RKO (cell line): ENCODE measurements around the gene PIK3CG.
"Not testable (repeated sequence)": the region's sequence is repeated elsewhere in the genome, so short reads cannot be mapped to it uniquely, and the experiment has no call there.

Experiments
- DNase-seq: peaks from one replicate; pipeline ENCODE4 v3.0.0-alpha.2; 2016; ENCODE audit warnings: low spot score

Gene PIK3CG

GRCh38 chr7:106887421-106887820, 22.3 kb downstream of the PIK3CG start:
- DNase-seq: no peak

DNA sequence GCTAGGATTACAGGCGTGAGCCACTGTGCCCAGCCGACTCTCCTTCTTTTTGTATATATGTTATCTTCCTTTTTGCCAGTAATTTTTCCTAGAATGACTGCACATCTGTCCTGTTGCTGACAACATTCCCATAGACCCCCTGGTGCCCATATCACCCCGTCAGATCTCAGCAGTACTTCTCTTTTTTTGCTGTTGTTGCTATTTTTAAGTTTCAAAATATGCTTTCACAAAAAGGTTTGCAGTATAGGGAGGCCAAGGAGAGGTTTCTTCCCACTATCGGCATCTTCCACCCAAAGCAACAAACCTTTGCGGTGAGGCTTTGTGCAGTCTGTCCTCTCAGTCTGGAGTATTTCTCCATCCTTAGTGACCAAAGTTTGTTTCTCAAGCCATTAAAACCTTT, 23.1 kb downstream of the PIK3CG start:
- no peak for DNase-seq

DNA sequence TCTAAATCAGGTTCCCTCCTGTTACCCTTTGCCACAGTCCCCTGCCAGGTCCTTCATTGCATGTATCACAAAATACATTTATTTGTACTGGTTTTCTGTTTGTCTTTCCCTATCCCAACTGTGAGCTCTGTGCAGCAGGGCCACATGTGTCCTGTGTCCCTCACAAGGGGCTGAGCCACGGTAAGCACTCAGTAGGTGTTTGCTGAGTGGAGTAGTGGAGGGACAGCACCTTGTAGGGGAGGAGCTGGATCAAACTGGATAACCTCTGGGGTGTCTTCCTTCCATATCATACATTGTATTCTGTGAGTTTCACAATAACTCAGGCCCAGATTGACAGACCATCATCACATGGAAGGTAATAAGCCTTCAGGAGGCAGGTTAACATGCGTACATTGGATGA, 25.9 kb downstream of the PIK3CG start:
- no peak for DNase-seq

- no peak for DNase-seq
Measured at GRCh38 chr7:106891548-106892410, 26.7 kb downstream of the PIK3CG start.

DNA sequence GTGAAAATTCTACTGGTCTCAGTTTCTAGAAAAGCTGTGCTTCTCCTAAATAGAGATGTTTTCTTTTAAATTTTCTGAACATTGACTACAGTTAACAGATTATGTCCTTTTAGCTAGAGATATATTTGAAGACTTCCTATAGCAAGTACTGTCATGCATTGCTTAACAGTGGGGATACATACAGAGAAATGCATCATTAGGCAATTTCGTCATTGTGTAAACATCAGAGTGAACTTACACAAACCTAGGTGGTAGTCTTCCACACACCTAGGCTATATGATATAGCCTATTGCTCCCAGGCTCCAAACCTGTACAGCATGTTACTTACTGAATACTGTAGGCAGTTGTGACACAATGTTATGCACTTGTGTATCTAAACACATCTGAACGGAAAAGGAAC, 28.5 kb downstream of the PIK3CG start:
- DNase-seq: no peak

DNA sequence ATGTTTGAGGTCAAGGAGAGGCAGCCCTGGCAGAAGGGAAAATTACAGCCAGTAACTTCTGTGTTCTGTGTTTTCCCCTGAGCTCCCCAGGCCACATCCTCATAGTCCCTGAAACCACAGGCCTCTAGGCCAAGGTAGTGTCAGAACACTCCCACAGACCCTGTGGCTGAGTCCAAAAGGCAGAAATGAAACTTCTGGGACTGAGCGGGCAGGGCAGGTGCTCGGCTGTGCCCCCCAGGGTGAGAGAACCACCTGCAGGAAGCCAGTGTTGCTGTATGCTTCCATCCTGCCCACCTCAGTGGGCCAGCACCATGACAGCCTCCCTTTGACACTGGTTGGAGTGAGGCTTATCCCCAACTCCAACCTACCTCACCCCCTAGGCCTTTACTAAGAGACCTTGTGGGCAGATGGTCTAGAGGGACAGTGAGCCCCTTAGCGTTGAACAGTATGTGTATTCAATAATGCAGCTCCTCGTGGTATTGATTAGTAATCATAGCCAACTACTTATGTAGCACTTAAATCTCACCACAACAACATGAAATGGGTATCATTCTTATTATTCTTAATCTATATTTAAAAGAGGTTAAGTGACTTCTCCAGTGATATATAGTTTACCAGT, 30.3 kb downstream of the PIK3CG start:
- no peak for DNase-seq

GRCh38 chr7:106896231-106896630, 31.1 kb downstream of the PIK3CG start:
- no peak for DNase-seq

GRCh38 chr7:106897553-106897952, 32.5 kb downstream of the PIK3CG start:
- DNase-seq: not testable (repeated sequence)

GRCh38 chr7:106898967-106899366, 33.9 kb downstream of the PIK3CG start:
- not testable (repeated sequence) for DNase-seq

GRCh38 chr7:106901828-106902441, 36.9 kb downstream of the PIK3CG start:
- DNase-seq: no peak

GRCh38 chr7:106905734-106906133, 40.7 kb downstream of the PIK3CG start:
- DNase-seq: no peak

DNA sequence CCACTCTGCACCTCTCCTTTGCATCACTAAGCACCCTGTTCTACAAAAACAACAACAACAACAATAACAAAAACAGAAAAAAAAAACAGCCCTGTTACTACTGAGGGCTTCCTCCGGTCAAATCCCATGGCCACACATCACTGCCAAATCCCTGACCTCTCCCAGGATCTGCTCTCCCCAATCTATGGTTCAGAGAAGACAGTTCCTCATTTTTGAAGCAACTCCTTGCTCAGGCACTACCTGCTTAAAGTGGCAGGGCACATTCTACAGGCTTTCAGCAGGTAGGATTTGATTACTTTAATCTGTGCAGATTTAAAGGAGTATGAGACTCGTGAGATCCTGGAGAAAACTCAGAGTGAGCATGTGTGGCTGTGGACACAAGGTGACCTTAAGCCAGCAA, 46.9 kb downstream of the PIK3CG start:
- no peak for DNase-seq

DNA sequence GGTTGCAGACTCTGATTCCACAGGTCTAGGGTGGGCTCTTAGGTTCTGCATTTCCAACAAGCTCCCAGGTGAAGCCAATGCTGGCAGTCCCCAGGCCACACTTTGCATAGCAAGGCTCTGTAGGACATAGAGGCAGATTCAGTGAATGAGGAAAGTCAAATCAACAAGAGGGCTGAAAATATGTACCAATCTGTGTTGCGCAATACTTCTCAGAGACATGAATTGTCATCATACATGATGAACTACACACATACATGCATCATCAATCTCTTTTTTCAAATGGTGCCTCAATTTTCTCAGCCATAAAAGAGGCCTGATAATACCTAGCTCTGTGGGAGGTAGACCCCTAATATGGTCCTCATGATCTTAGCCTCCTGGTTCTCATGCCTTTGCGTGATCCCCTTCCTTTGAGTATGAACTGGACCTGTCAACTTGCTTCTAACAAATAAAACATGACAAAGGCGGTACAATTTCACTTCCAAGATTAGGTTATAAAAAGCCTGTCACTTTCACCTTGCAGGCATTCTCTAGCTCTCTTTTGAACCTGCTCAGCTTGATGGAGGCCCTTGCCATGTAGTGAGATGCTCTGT, 49.0 kb downstream of the PIK3CG start:
- no peak for DNase-seq

DNA sequence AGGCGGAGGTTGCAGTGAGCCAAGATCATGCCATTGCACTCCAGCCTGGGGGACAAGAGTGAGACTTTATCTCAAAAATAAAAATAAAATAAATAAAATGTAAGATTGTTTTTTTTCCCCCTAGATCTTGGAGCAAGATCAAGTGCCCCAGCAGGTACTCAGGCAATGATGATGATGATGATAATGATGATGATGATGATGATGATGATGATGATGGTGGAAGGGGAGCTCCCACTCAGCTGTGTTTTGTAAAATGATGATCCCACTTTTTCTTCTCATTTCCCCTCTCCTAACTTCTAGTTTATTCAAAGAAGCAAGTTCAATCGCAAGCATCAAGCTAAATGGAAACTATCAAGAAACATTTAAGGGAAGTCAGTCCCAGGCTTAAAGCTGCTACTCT, 50.3 kb downstream of the PIK3CG start:
- DNase-seq: no peak

GRCh38 chr7:106915873-106916272, 50.8 kb downstream of the PIK3CG start:
- DNase-seq: no peak

DNA sequence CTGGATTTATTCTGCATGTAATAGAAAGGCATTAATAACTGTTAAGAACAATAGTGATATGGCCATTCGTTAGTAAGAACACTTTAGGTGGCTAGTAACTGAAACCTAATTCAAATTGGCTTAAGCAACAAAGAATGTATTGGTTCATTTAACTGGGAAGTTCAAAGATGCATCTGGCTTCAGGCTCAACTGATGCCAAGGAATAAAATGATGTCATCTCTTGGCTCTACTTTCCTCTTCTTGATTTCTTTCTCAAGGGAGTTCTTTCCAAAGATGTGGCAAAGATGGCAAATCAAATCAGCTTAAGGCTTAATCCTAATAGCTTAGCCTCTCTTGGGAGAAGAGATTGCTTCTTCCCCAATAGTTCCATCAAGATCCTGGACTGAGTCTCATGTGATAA, 51.6 kb downstream of the PIK3CG start:
- DNase-seq: no peak

- DNase-seq: no peak
Measured at GRCh38 chr7:106918991-106919390, 53.9 kb downstream of the PIK3CG start.

DNA sequence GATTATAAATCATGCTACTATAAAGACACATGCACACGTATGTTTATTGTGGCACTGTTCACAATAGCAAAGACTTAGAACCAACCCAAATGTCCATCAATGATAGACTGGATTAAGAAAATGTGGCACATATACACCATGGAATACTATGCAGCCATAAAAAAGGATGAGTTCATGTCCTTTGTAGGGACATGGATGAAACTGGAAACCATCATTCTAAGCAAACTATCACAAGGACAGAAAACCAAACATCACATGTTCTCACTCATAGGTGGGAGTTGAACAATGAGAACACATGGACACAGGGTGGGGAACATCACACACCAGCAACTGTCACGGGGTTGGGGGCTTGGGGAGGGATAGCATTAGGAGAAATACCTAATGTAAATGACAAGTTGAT, 59.4 kb downstream of the PIK3CG start:
- DNase-seq: not testable (repeated sequence)

- no peak for DNase-seq
Measured at GRCh38 chr7:106926892-106927291, 61.8 kb downstream of the PIK3CG start.

GRCh38 chr7:106927536-106927935, 62.5 kb downstream of the PIK3CG start:
- no peak for DNase-seq

DNA sequence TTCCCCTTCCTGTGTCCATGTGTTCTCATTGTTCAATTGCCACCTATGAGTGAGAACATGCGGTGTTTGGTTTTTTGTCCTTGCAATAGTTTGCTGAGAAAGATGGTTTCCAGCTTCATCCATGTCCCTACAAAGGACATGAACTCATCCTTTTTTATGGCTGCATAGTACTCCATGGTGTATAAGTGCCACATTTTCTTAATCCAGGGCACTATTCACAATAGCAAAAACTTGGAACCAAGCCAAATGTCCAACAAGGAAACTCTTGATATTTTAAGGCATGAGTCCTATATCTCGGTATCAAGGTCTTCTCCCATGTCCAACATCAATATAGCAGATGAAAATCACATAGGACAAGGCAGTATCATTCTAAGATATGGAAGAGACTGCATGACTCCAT, 64.5 kb downstream of the PIK3CG start:
- DNase-seq: not testable (repeated sequence)

- DNase-seq: no peak
Measured at GRCh38 chr7:106936236-106936635, 71.2 kb downstream of the PIK3CG start.

- not testable (repeated sequence) for DNase-seq
Measured at GRCh38 chr7:106938122-106938521, 73.0 kb downstream of the PIK3CG start.
